Ecto neural progenitor cell (in vitro differentiated cells): Measurements from ENCODE around the gene ZBTB20.
"Not testable (repeated sequence)": the region's sequence is repeated elsewhere in the genome, so short reads cannot be mapped to it uniquely, and the experiment has no call there.

Source experiments
- DNase-seq: peaks from one replicate; pipeline ENCODE4 v3.0.0-alpha.2; 2018; ENCODE audit warnings: low spot score

Gene ZBTB20

GRCh38 chr3:115147329-115148141 lies 447 bp upstream of the ZBTB20 start:
- peak; percentile 96 for DNase-seq

- peak; percentile 48 for DNase-seq
These were observed 1.1 kb downstream of the ZBTB20 start for GRCh38 chr3:115146032-115146417.

GRCh38 chr3:115141033-115141757 lies 5.9 kb downstream of the ZBTB20 start:
- no peak for DNase-seq

- no peak for DNase-seq
These were observed 8.0 kb downstream of the ZBTB20 start for GRCh38 chr3:115139072-115139471.

GRCh38 chr3:115134648-115135347 lies 12.3 kb downstream of the ZBTB20 start:
- no peak for DNase-seq

GRCh38 chr3:115127208-115127607 lies 19.9 kb downstream of the ZBTB20 start:
- no peak for DNase-seq

GRCh38 chr3:115120597-115120996 lies 26.5 kb downstream of the ZBTB20 start:
- DNase-seq, result no peak

GRCh38 chr3:115113367-115113766 lies 33.7 kb downstream of the ZBTB20 start:
- DNase-seq, result no peak

- no peak for DNase-seq
These were observed 35.5 kb downstream of the ZBTB20 start for GRCh38 chr3:115111632-115112031.

GRCh38 chr3:115110830-115111229 lies 36.3 kb downstream of the ZBTB20 start:
- DNase-seq, result no peak

GRCh38 chr3:115110066-115110465 lies 37.0 kb downstream of the ZBTB20 start:
- DNase-seq, result not testable (repeated sequence)

GRCh38 chr3:115108614-115109013 lies 38.5 kb downstream of the ZBTB20 start:
- no peak for DNase-seq

GRCh38 chr3:115102046-115102445 lies 45.0 kb downstream of the ZBTB20 start:
- no peak for DNase-seq

- DNase-seq, result no peak
These were observed 46.3 kb downstream of the ZBTB20 start for GRCh38 chr3:115100806-115101205.

- no peak for DNase-seq
These were observed 47.0 kb downstream of the ZBTB20 start for GRCh38 chr3:115099986-115100571.

GRCh38 chr3:115099134-115099985 lies 47.7 kb downstream of the ZBTB20 start:
- DNase-seq, result no peak

- no peak for DNase-seq
These were observed 48.6 kb downstream of the ZBTB20 start for GRCh38 chr3:115098354-115099073.

GRCh38 chr3:115095236-115095635 lies 51.9 kb downstream of the ZBTB20 start:
- DNase-seq, result no peak

GRCh38 chr3:115092220-115092791 lies 54.8 kb downstream of the ZBTB20 start:
- peak; percentile 58 for DNase-seq

GRCh38 chr3:115090712-115091111 lies 56.4 kb downstream of the ZBTB20 start:
- DNase-seq, result no peak
